BJ (cell line): Measurements from ENCODE around the gene GATA5. TPM values are rescaled to one million over a fixed set of nuclear protein-coding genes. Genes with fewer than 3 reads are reported as not detected.
A peak's percentile ranks its signal among the peaks of the same experiment; 100 is the strongest.

Experiments used
- CTCF ChIA-PET: fragments of 350-600 bp; formaldehyde crosslinking; extraction: SDS; loops from one replicate; lab custom pipeline; 2021; ENCODE audit warnings: antibody characterized with exemption, inconsistent platforms; lab: Yijun Ruan, JAX
- POLR2A ChIA-PET: fragments of 300-600 bp; sonication (Branson Sonifier 250); formaldehyde crosslinking; extraction: SDS; loops from one replicate; lab custom pipeline; 2021; ENCODE audit warnings: antibody characterized with exemption; lab: Charles Lee
- DNase-seq: peaks from one replicate; pipeline ENCODE4 v3.0.0-alpha.2; 2011; ENCODE audit warnings: low read depth
- H3K27me3 ChIP-seq: 2 replicates; pipeline ENCODE4 v1.6.0; 2011; ENCODE audit warnings: low read length; ENCODE audit not compliant: control insufficient read depth, insufficient read depth
- H3K36me3 ChIP-seq: 2 replicates; pipeline ENCODE4 v1.5.1; 2011; ENCODE audit warnings: low read length; ENCODE audit not compliant: control insufficient read depth, insufficient read depth
- H3K4me3 ChIP-seq: 2 replicates; pipeline ENCODE4 v1.5.1; 2011; ENCODE audit warnings: low read depth, mild to moderate bottlenecking, control low read depth, low read length
- CTCF ChIP-seq: IDR thresholded peaks from 2 replicates; pipeline ENCODE4 v1.5.1; 2011; ENCODE audit warnings: low read depth, mild to moderate bottlenecking, control low read depth, inconsistent platforms, low read length, moderate library complexity; ENCODE audit not compliant: insufficient read depth
- polyA plus RNA-seq: library from polyadenylated mRNA; depleted of rRNA; stranded (reverse); fragments of >200 nt; gene quantifications from 2 replicates; pipeline ENCODE4 v1.2.3, GENCODE V29; 2011

Gene GATA5
- polyA plus RNA-seq, 1 experiment, result not detected

GRCh38 chr20:62501801-62502495 lies 26.2 kb upstream of the GATA5 start:
- H3K36me3 ChIP-seq, result no peaks in the 10 kb centered on the region
- ChIA-PET POLR2A (no interaction called here), CTCF (interaction anchor here (0.8 to 2.6 kb wide), 5 partner anchors 21 to 117 kb away, joined by 3 to 13 read pairs (median 3); no protein-coding TSS in a partner anchor)
- H3K4me3 ChIP-seq, result no peak overlapping the region
- DNase-seq, result no peak
- no peaks in the 10 kb centered on the region for H3K27me3 ChIP-seq
- TF ChIP-seq CTCF, result no peak

GRCh38 chr20:62500237-62500864 lies 24.6 kb upstream of the GATA5 start:
- CTCF ChIA-PET, result interaction anchor here (0.6 to 2.3 kb wide), 32 partner anchors 8 to 385 kb away, joined by 3 to 40 read pairs (median 4); no protein-coding TSS in a partner anchor
- H3K4me3 ChIP-seq, result no peak overlapping the region
- H3K27me3 ChIP-seq, result no peaks in the 10 kb centered on the region
- no peaks in the 10 kb centered on the region for H3K36me3 ChIP-seq
- DNase-seq, result no peak
- POLR2A ChIA-PET, result no interaction called here
- peak; percentile 94 for TF ChIP-seq CTCF

- no peak for DNase-seq
- no peaks in the 10 kb centered on the region for H3K36me3 ChIP-seq
- ChIA-PET POLR2A (no interaction called here), CTCF (interaction anchor here (0.6 to 2.3 kb wide), 33 partner anchors 8 to 385 kb away, joined by 3 to 40 read pairs (median 4); no protein-coding TSS in a partner anchor)
- H3K27me3 ChIP-seq, result no peaks in the 10 kb centered on the region
- TF ChIP-seq CTCF, result no peak
- H3K4me3 ChIP-seq, result no peak overlapping the region
Measured at GRCh38 chr20:62499758-62500236, 24.0 kb upstream of the GATA5 start.

GRCh38 chr20:62498874-62499273 lies 23.1 kb upstream of the GATA5 start:
- DNase-seq, result no peak
- Histone ChIP-seq H3K4me3 (no peak overlapping the region), H3K27me3 (no peaks in the 10 kb centered on the region), H3K36me3 (no peaks in the 10 kb centered on the region)
- CTCF ChIA-PET, result interaction anchor here (0.6 to 2.3 kb wide), 14 partner anchors 7 to 293 kb away, joined by 3 to 40 read pairs (median 6); no protein-coding TSS in a partner anchor
- TF ChIP-seq CTCF, result no peak
- POLR2A ChIA-PET, result no interaction called here
